A673 (cell line): ENCODE results near the gene WDR54.

Experiments used
- EZH2 ChIP-seq: fragments of 200-600 bp; sonication (generic); IDR thresholded peaks from 2 replicates; pipeline ENCODE4 v1.6.1; 2017; ENCODE audit warnings: borderline replicate concordance, low read depth, mild to moderate bottlenecking, mixed read lengths, antibody characterized with exemption, low read length; ENCODE audit not compliant: poor library complexity, severe bottlenecking
- TF ChIP-seq, protein P1 (sequence below): fragments of 300-800, 200-600 bp; sonication (generic); conservative IDR thresholded peaks from 2 replicates; pipeline ENCODE4 v1.5.1; 2017; ENCODE audit warnings: low read depth, mild to moderate bottlenecking, antibody characterized with exemption, low read length, moderate library complexity, mixed read lengths

DNA sequence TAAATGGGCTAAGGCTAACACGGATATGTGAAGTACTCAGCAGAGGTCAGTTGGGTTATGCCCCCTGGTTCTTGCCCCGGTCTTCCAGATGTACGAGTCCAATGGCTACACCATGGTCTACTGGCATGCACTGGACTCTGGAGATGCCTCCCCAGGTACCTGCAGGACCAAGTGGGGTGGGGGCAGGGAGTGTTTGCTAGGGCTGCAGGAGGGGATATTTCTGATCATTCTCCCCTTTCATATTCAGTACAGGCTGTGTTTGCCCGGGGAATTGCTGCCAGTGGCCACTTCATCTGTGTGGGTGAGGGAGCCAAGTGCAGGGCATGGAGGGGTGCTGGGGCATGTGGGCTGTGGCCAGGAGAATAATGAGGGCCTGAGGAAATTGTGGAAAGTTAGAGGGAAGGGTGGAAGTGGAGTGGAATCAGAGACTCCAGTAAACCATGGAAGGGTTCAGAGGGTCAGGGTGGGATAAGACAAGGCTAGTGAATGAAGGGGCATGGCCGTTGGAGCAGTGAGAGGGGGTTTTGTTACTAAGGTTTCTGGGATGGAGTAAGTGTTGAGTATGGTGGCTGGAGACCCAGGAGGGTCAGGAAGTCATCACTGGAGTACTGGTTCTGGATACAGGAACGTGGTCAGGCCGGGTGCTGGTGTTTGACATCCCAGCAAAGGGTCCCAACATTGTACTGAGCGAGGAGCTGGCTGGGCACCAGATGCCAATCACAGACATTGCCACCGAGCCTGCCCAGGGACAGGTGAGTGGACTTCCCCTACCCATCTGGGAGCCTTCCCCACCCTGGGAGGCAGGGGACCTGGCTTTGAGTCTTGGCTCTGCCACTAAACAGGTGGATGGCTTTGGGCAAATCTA, 1.9 kb downstream of the WDR54 start:
- TF ChIP-seq, protein P1, sequence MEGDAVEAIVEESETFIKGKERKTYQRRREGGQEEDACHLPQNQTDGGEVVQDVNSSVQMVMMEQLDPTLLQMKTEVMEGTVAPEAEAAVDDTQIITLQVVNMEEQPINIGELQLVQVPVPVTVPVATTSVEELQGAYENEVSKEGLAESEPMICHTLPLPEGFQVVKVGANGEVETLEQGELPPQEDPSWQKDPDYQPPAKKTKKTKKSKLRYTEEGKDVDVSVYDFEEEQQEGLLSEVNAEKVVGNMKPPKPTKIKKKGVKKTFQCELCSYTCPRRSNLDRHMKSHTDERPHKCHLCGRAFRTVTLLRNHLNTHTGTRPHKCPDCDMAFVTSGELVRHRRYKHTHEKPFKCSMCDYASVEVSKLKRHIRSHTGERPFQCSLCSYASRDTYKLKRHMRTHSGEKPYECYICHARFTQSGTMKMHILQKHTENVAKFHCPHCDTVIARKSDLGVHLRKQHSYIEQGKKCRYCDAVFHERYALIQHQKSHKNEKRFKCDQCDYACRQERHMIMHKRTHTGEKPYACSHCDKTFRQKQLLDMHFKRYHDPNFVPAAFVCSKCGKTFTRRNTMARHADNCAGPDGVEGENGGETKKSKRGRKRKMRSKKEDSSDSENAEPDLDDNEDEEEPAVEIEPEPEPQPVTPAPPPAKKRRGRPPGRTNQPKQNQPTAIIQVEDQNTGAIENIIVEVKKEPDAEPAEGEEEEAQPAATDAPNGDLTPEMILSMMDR = no peak
- no peak for TF ChIP-seq EZH2
